Heart right ventricle (tissue), 16 donors: Measurements from ENCODE around the gene IL17D. TPM values are rescaled to one million over a fixed set of nuclear protein-coding genes. Genes with fewer than 3 reads are reported as not detected.
"Not testable (repeated sequence)": the region's sequence is repeated elsewhere in the genome, so short reads cannot be mapped to it uniquely, and the experiment has no call there.

ENCODE experiments used
- ATAC-seq, 8 donors: fragments of 200-7000 bp; cut with Tn5 transposase; one replicate each; pipeline ENCODE4 v1.9.1; 2020; ENCODE audit warnings: mild to moderate bottlenecking in 8 of 8, moderate library complexity in 8 of 8, moderate number of reproducible peaks in 1 of 8
- DNase-seq, 2 donors: peaks; one replicate each; pipeline ENCODE4 v3.0.0-alpha.2; 2020
- H3K27ac ChIP-seq, 10 donors: fragments of 200-600 bp; sonication (generic) in 2 of 10; one replicate each; pipeline versions ENCODE4 v1.5.0 to v1.8.0; 2020 to 2022; ENCODE audit warnings: mild to moderate bottlenecking in 3 of 10
- H3K27me3 ChIP-seq, 7 donors: fragments of 200-600 bp; one replicate each; pipeline ENCODE4 v1.8.0; 2021 to 2022; ENCODE audit warnings: mild to moderate bottlenecking in 2 of 7
- H3K36me3 ChIP-seq, 9 donors: fragments of 200-600 bp; sonication (generic) in 1 of 9; one replicate each; pipeline versions ENCODE4 v1.5.0 to v1.8.0; 2020 to 2022; ENCODE audit warnings: mild to moderate bottlenecking in 2 of 9
- H3K4me1 ChIP-seq, 9 donors: fragments of 200-600 bp; sonication (generic) in 1 of 9; one replicate each; pipeline versions ENCODE4 v1.5.0 to v1.8.0; 2020 to 2022; ENCODE audit warnings: mild to moderate bottlenecking in 4 of 9
- H3K4me3 ChIP-seq, 10 donors: fragments of 200-600 bp; sonication (generic) in 2 of 10; one replicate each; pipeline versions ENCODE4 v1.5.0 to v1.8.0; 2020 to 2022; ENCODE audit warnings: mild to moderate bottlenecking in 7 of 10, moderate library complexity in 2 of 10
- H3K9me3 ChIP-seq, 11 donors: fragments of 200-600 bp in 10 of 11; sonication (generic) in 2 of 11; one replicate each; pipeline versions ENCODE4 v1.5.0 to v1.8.0; 2013 to 2022; ENCODE audit warnings: mild to moderate bottlenecking in 2 of 11, control low read depth in 1 of 11, moderate library complexity in 1 of 11
- CTCF ChIP-seq, 9 donors: fragments of 200-600 bp; sonication (generic) in 2 of 9; IDR thresholded peaks; one replicate each; pipeline versions ENCODE4 v1.5.0 to v1.8.0; 2021 to 2022; ENCODE audit warnings: antibody characterized with exemption in 9 of 9, mild to moderate bottlenecking in 5 of 9, moderate library complexity in 1 of 9
- WGBS, 2 donors: extraction: QIAGEN DNeasy Blood & Tissue Kit; methylation state at CpG; one replicate each; pipeline ENCODE4 v1.1.7; 2013; ENCODE audit warnings: inconsistent platforms in 1 of 2; 5-methylcytosine and 5-hydroxymethylcytosine counted together
- intact Hi-C, 10 donors: fragments of 100-400 bp; cut with DNase I; formaldehyde crosslinking; loops; one replicate each; pipeline versions ENCODE4 v1.11.1 to v1.14.2; 2022
- polyA plus RNA-seq, 2 donors: library from polyadenylated mRNA; stranded (reverse); fragments of 200-250 nt; gene quantifications; one replicate each; pipeline ENCODE4 v1.2.3, GENCODE V29; 2013
- total RNA-seq, 10 donors: library from RNA; stranded (reverse); fragmentation: NEBNext Ultra II Directional in 3 of 10; extraction: Animal tissue kit (Norgen Biotek cat#: 25700) in 3 of 10; gene quantifications; one replicate each; pipeline versions ENCODE4 v1.2.1 to v1.2.4, GENCODE V29; 2021 to 2023
- donor health status: Arrhythmogenic right ventricular cardiomyopathy.
- donor health status: ischemic (EF 13 %, LVEDD 7.1; RV severe dilation, severe dysfunction).
- donor health status: healthy with polysubstance abuse.
- donor health status: DM: no; HTN: yes; CAD: no.
- donor health status: DM: no; HTN: no; CAD: no.
- donor health status: ischemic (EF 25% LVEDD 6.9; RV normal size, moderate dysfunction).
- donor health status: ischemic (EF 25% LVEDD 5.7; RV mildly dilated, moderate dysfunction).
- donor health status: healthy.
- donor health status: DM: yes; HTN: yes; CAD: no.
- donor health status: Ischemic cardiomyopathy.
- donor health status: ischemic (EF 35%, LVEDD 5.7; RV mildly dilated, moderate dysfunction).
- donor health status: nonischemic (EF 11% LVEDD 7.7; RV severe dilation, severe dysfunction).
- donor health status: DM: yes; HTN: yes; CAD: no.
- donor health status: PGD.
- donor health status: ischemic (EF 29% LVEDD 5.4; RV normal size, mild dysfunction).
- donor health status: nonischemic (EF 23%, LVEDD 6.1; RV moderate dilation, normal function).

IL17D gene
- total and polyA plus RNA-seq, 12 donors: 0.30 to 2.2 (median 0.77) TPM

GRCh38 chr13:20680416-20681080, 23.0 kb upstream of the IL17D start:
- ATAC-seq (no peak), DNase-seq (no peak)
- Histone ChIP-seq H3K9me3 (no peaks in the 10 kb centered on the region), H3K36me3 (peaks cover 0 to 28% (median 0%) of the 10 kb centered on the region in 9 donors), H3K27me3 (no peaks in the 10 kb centered on the region), H3K4me1 (no peaks in the 10 kb centered on the region), H3K4me3 (no peak overlapping the region), H3K27ac (no peak overlapping the region)
- 96 to 97% methylated on average over 10 of the region's 10 CpGs for WGBS, 2 donors
- no peak for TF ChIP-seq CTCF (IDR thresholded peaks at IDR 0.05)
- intact Hi-C loops: no loop called here

GRCh38 chr13:20681481-20681880, 22.0 kb upstream of the IL17D start:
- ATAC-seq, H3K9me3 ChIP-seq, H3K4me3 ChIP-seq, DNase-seq, H3K27ac ChIP-seq, intact Hi-C loops, H3K27me3 ChIP-seq, H3K4me1 ChIP-seq: not testable (repeated sequence)
- 79 to 85% methylated on average over 5 of the region's 5 CpGs for WGBS, 2 donors
- peaks cover 0 to 19% (median 0%) of the 10 kb centered on the region in 9 donors for H3K36me3 ChIP-seq

GRCh38 chr13:20682061-20682460, 21.4 kb upstream of the IL17D start:
- WGBS, 2 donors: 96 to 98% methylated on average over 1 of the region's 1 CpG
- Histone ChIP-seq H3K4me3 (no peak overlapping the region), H3K27me3 (no peaks in the 10 kb centered on the region), H3K4me1 (no peaks in the 10 kb centered on the region), H3K36me3 (peaks cover 0 to 18% (median 0%) of the 10 kb centered on the region in 9 donors), H3K9me3 (no peaks in the 10 kb centered on the region), H3K27ac (no peak overlapping the region)
- TF ChIP-seq CTCF (IDR thresholded peaks at IDR 0.05): no peak
- DNase-seq (no peak), ATAC-seq (no peak)
- intact Hi-C loops: no loop called here

- H3K4me1 ChIP-seq: no peaks in the 10 kb centered on the region
- DNase-seq (no peak), ATAC-seq (no peak)
- WGBS, 2 donors: 93 to 95% methylated on average over 4 of the region's 4 CpGs
- H3K27me3 ChIP-seq: no peaks in the 10 kb centered on the region
- H3K36me3 ChIP-seq: peaks cover 0 to 21% (median 0%) of the 10 kb centered on the region in 9 donors
- no peak for TF ChIP-seq CTCF (IDR thresholded peaks at IDR 0.05)
- H3K4me3 ChIP-seq: no peak overlapping the region
- no peak overlapping the region for H3K27ac ChIP-seq
- intact Hi-C loops: no loop called here
- no peaks in the 10 kb centered on the region for H3K9me3 ChIP-seq
Observed at GRCh38 chr13:20684041-20684440, 19.5 kb upstream of the IL17D start.

- no peak for TF ChIP-seq CTCF (IDR thresholded peaks at IDR 0.05)
- intact Hi-C loops: no loop called here
- DNase-seq (no peak), ATAC-seq (no peak)
- Histone ChIP-seq H3K4me1 (no peaks in the 10 kb centered on the region), H3K4me3 (no peak overlapping the region), H3K27ac (no peak overlapping the region), H3K36me3 (peaks cover 0 to 18% (median 0%) of the 10 kb centered on the region in 9 donors), H3K27me3 (no peaks in the 10 kb centered on the region), H3K9me3 (no peaks in the 10 kb centered on the region)
- WGBS, 2 donors: 75 to 84% methylated on average over 18 of the region's 18 CpGs
Observed at GRCh38 chr13:20684546-20684945, 19.0 kb upstream of the IL17D start.
